ENCODE data around the gene NECAP2. TPM values are rescaled to one million over a fixed set of nuclear protein-coding genes. Genes with fewer than 3 reads are reported as not detected.

The NECAP2 gene, protein sequence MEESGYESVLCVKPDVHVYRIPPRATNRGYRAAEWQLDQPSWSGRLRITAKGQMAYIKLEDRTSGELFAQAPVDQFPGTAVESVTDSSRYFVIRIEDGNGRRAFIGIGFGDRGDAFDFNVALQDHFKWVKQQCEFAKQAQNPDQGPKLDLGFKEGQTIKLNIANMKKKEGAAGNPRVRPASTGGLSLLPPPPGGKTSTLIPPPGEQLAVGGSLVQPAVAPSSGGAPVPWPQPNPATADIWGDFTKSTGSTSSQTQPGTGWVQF
- total RNA-seq = 167 and 188 TPM in 2 replicates

DNA sequence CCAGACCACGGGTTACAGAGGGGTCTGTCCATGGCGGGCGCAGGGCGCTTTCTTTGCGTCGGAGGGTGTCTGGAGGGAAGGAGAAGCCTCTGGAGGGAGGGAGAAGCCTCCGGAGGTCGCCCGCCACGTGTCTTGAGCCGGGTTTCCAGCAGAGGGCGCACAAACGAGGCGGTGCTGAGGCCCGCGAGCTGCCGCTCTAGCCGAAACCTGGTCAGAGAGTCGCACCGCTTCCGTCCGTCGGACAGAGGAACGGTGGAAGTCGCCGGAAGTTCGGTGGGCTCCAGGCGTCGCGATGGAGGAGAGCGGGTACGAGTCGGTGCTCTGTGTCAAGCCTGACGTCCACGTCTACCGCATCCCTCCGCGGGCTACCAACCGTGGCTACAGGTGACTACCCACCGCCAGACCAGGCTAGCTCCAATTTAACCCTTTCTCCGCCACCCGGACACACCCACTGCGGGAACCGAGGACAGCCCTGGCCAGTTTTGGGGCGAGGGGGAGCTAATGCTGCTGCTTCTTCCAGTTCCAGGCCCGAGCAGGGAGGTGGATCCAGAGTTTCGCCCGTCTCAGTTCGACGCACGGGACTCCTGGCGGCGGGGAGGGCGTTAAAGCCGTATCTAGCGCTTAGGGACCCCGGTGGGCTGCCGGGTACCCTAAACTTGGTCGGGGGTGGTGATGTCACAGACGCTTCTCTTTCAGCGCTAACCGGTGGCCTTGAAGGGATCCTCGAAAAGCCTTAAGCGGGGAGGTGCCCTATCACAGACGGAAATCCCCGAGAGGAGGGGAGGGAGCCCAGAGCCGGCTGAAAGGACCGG is at the start of gene NECAP2:
Gene NECAP2 (plus strand): TSS at position 255 of the 812 bp plus-strand sequence. CDS start 38 bp downstream, at position 293.

DNA sequence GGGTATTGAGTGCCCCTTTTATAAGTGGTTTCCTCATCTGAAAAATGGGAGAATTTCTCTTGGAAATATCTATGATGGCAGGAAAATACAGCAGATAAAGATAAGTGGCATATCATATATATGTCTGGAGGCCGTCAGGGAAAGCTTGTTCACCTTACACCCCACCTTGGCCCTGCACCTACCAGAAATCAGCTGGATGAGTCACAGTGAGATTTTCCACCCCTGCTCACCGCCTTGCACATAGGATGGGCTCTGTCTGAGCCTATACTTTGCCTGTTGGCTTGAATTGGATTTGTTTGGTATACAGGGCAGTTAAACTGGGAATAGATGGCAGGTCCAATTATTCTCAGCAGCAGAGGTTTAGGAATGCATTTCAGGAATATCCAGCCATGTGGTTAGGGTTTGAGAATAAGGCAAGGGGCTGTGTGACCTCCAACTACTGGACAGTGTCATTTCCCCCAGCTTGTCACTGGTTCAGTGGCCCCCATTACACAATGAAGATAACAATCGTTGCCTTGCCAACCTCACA is 3.5 kb upstream of the NECAP2 start, which contains the start of gene SPATA21:
Gene SPATA21 (minus strand): TSS at position 479 of the 529 bp plus-strand sequence. CDS start 6,053 bp downstream, outside the sequence.

Other genes starting within 250 kb of the NECAP2 start
- 2.8 and 6.2 TPM in 2 replicates for gene ARHGEF19, start 228.1 kb upstream of the NECAP2 start, total RNA-seq
- 7.1 and 12.3 TPM in 2 replicates for gene CPLANE2, start 203.5 kb upstream of the NECAP2 start, total RNA-seq
- gene FBXO42, start 88.2 kb upstream of the NECAP2 start, total RNA-seq = 4.9 and 12.0 TPM in 2 replicates
- gene SZRD1, start 73.5 kb upstream of the NECAP2 start, total RNA-seq = 17.3 and 30.5 TPM in 2 replicates
- gene SPATA21, start 3.3 kb upstream of the NECAP2 start, total RNA-seq = not detected in 2 replicates
- 509 and 6,751 TPM in 2 replicates for gene RNU1-1, start 73.6 kb downstream of the NECAP2 start, total RNA-seq
- 21.4 and 35.6 TPM in 2 replicates for gene NBPF1, start 172.8 kb downstream of the NECAP2 start, total RNA-seq
- gene RNU1-3, start 226.2 kb downstream of the NECAP2 start, total RNA-seq = 509 and 6,751 TPM in 2 replicates